DOHH2 (cell line): ENCODE data around the gene ANGPTL7.

Experiments
- H3F3A ChIP-seq: fragments of 200-600 bp; sonication (generic), shearing (Covaris generic); 2 replicates; pipeline ENCODE4 v1.6.0; 2016; ENCODE audit warnings: antibody characterized with exemption, mild to moderate bottlenecking; ENCODE audit not compliant: control insufficient read depth, insufficient read depth
- H3K27ac ChIP-seq: fragments of 200-600 bp; sonication (generic); 2 replicates; pipeline ENCODE4 v1.5.1; 2014; ENCODE audit warnings: low read depth, mild to moderate bottlenecking, low read length, moderate library complexity
- H3K27me3 ChIP-seq: fragments of 200-600 bp; sonication (generic); 2 replicates; pipeline ENCODE4 v1.6.1; 2014; ENCODE audit warnings: mild to moderate bottlenecking, low read length, mixed read lengths; ENCODE audit not compliant: control insufficient read depth
- H3K36me3 ChIP-seq: fragments of 200-600 bp; sonication (generic); 2 replicates; pipeline ENCODE4 v1.6.1; 2014; ENCODE audit warnings: mild to moderate bottlenecking, low read length, moderate library complexity, mixed read lengths; ENCODE audit not compliant: control insufficient read depth
- H3K4me1 ChIP-seq: fragments of 200-600 bp; sonication (generic); 2 replicates; pipeline ENCODE4 v1.6.1; 2014; ENCODE audit warnings: mild to moderate bottlenecking, low read length, mixed read lengths; ENCODE audit not compliant: control insufficient read depth
- H3K4me2 ChIP-seq: fragments of 200-600 bp; sonication (generic); 2 replicates; pipeline ENCODE4 v1.6.0; 2014; ENCODE audit warnings: mild to moderate bottlenecking, low read length, moderate library complexity
- H3K4me3 ChIP-seq: fragments of 200-600 bp; sonication (generic); 2 replicates; pipeline ENCODE4 v1.5.1; 2014; ENCODE audit warnings: mild to moderate bottlenecking, low read length, mixed read lengths
- H3K79me2 ChIP-seq: fragments of 200-600 bp; sonication (generic); 2 replicates; pipeline ENCODE4 v1.6.1; 2014; ENCODE audit warnings: mild to moderate bottlenecking, low read length, mixed read lengths; ENCODE audit not compliant: control insufficient read depth
- H3K9me2 ChIP-seq: fragments of 200-600 bp; sonication (generic); replicated peaks from 2 replicates; pipeline ENCODE4 v1.6.1; 2014; ENCODE audit warnings: mild to moderate bottlenecking, low read length, mixed read lengths; ENCODE audit not compliant: control insufficient read depth
- H3K9me3 ChIP-seq: fragments of 200-600 bp; sonication (generic); 2 replicates; pipeline ENCODE4 v1.6.1; 2014; ENCODE audit warnings: antibody characterized with exemption, low read length, mixed read lengths; ENCODE audit not compliant: control insufficient read depth, insufficient read depth
- H4K20me1 ChIP-seq: fragments of 200-600 bp; sonication (generic); 2 replicates; pipeline ENCODE4 v1.6.0; 2014; ENCODE audit warnings: low read depth, mild to moderate bottlenecking, antibody characterized with exemption, low read length, moderate library complexity; ENCODE audit not compliant: control insufficient read depth, insufficient read depth
- EZH2phosphoT487 ChIP-seq: fragments of 200-600 bp; sonication (generic); IDR thresholded peaks from 2 replicates; pipeline ENCODE4 v1.6.1; 2017; ENCODE audit warnings: borderline replicate concordance, mild to moderate bottlenecking, antibody characterized with exemption, low read length, moderate library complexity, mixed read lengths
- TF ChIP-seq, protein P1 (sequence below): fragments of 200-600 bp; sonication (generic); IDR thresholded peaks from one replicate; pipeline ENCODE4 v1.5.1; 2014; ENCODE audit warnings: antibody characterized with exemption, mild to moderate bottlenecking, low read depth, low read length; ENCODE audit not compliant: poor library complexity, severe bottlenecking

Gene ANGPTL7

DNA sequence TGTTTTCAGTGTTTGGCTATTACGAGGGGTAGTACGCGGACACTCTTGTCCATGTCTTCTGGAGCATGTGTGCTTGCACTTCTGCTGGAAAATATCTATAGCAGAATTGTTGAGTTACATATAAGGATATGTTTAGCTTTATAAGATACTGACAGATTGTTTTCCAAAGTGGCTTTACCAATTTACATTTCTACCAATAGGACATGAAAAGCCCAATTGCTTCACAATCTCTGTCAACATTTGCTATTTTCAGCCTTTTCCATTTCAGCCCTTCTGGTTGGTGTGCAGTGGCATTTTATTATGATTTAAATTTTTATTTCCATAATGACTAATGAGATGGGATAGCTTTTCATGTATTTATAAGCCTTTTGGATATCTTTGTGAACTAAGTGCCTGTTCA, 6.3 kb upstream of the ANGPTL7 start:
- no peaks in the 10 kb centered on the region for H3K79me2 ChIP-seq
- no peak for TF ChIP-seq EZH2phosphoT487
- TF ChIP-seq, protein P1, sequence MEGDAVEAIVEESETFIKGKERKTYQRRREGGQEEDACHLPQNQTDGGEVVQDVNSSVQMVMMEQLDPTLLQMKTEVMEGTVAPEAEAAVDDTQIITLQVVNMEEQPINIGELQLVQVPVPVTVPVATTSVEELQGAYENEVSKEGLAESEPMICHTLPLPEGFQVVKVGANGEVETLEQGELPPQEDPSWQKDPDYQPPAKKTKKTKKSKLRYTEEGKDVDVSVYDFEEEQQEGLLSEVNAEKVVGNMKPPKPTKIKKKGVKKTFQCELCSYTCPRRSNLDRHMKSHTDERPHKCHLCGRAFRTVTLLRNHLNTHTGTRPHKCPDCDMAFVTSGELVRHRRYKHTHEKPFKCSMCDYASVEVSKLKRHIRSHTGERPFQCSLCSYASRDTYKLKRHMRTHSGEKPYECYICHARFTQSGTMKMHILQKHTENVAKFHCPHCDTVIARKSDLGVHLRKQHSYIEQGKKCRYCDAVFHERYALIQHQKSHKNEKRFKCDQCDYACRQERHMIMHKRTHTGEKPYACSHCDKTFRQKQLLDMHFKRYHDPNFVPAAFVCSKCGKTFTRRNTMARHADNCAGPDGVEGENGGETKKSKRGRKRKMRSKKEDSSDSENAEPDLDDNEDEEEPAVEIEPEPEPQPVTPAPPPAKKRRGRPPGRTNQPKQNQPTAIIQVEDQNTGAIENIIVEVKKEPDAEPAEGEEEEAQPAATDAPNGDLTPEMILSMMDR: no peak
- no peak overlapping the region for H3K27ac ChIP-seq
- no peak overlapping the region for H3K4me3 ChIP-seq
- H4K20me1 ChIP-seq: no peaks in the 10 kb centered on the region; the same call in 1 of the 2 replicates
- H3K27me3 ChIP-seq: no peaks in the 10 kb centered on the region
- no peaks in the 10 kb centered on the region for H3K9me3 ChIP-seq
- no peak overlapping the region for H3K4me2 ChIP-seq
- H3K4me1 ChIP-seq: no peaks in the 10 kb centered on the region
- H3K9me2 ChIP-seq: no peaks in the 10 kb centered on the region
- no peaks in the 10 kb centered on the region for H3F3A ChIP-seq
- peaks cover 44% of the 10 kb centered on the region for H3K36me3 ChIP-seq

DNA sequence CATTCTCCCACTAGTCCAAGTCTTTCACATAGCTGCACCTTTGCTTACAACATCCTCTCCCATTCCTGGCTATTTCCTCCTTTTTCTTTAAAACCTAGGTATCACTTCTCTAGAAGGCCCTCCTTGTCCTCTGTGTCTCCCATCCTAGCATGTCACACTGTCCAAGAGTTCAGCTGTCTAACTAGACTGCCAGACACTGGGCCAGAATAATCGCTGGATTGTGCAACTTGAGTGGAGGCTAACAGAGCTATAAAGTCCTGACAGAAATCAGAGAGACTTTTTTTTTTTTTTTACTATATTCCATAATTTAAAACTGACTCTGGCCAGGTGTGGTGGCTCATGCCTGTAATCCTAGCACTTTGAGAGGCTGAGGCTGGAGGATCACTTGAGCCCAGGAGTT, 4.2 kb upstream of the ANGPTL7 start:
- Histone ChIP-seq H3K27me3 (no peaks in the 10 kb centered on the region), H3K4me1 (no peaks in the 10 kb centered on the region), H3K4me2 (no peak overlapping the region), H3K79me2 (no peaks in the 10 kb centered on the region), H3K4me3 (no peak overlapping the region), H3K9me3 (no peaks in the 10 kb centered on the region), H4K20me1 (no peaks in the 10 kb centered on the region), H3K36me3 (peaks cover 47% of the 10 kb centered on the region), H3F3A (no peaks in the 10 kb centered on the region), H3K27ac (no peak overlapping the region), H3K9me2 (no peaks in the 10 kb centered on the region)
- TF ChIP-seq, protein P1: no peak
- no peak for TF ChIP-seq EZH2phosphoT487

DNA sequence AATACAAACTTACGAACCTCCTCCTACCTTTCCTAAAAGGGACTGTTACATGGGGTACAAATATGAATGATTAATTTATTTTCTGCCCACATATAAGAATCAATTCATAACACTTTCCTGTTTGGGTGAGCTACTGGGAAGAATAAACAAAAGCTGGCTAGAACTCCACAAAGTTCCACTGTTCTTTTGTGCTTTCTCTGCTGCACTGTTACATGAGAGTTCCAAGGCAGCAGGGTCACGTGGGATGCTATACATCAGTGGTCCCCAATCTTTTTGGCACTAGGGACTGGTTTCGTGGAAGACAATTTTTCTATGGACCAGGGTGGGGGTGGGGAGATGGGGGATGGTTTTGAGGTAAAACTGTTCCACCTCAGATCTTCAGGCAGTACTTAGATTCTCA, 2.2 kb upstream of the ANGPTL7 start:
- Histone ChIP-seq H3F3A (no peaks in the 10 kb centered on the region), H3K27me3 (no peaks in the 10 kb centered on the region), H3K4me1 (no peaks in the 10 kb centered on the region), H3K36me3 (peaks cover 59% of the 10 kb centered on the region), H3K4me2 (no peak overlapping the region), H3K27ac (no peak overlapping the region), H3K9me2 (no peaks in the 10 kb centered on the region), H4K20me1 (no peaks in the 10 kb centered on the region), H3K4me3 (no peak overlapping the region), H3K9me3 (no peaks in the 10 kb centered on the region), H3K79me2 (no peaks in the 10 kb centered on the region)
- no peak for TF ChIP-seq EZH2phosphoT487

DNA sequence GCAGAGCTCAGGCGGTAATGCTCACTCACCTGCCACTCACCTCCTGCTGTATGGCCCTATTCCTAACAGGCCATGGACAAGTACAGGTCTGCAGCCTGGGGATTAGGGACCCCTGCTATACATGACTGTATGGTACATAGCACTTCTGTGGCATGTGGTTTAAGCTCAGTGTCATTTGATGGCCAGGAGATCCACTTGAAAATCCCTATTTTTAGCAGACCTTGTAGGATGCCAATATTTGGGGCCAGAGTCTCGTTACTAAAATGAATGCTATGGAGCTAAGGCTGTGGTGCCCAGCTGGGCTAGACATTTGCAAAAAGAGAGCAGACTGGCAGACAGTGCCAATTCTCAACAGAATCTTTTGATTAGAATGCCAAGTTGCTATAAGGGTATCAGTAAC, 1.7 kb upstream of the ANGPTL7 start:
- TF ChIP-seq, protein P1: no peak
- no peak for TF ChIP-seq EZH2phosphoT487
- Histone ChIP-seq H3K9me2 (no peaks in the 10 kb centered on the region), H3K4me1 (no peaks in the 10 kb centered on the region), H3K27me3 (no peaks in the 10 kb centered on the region), H3F3A (no peaks in the 10 kb centered on the region), H3K4me2 (no peak overlapping the region), H3K79me2 (no peaks in the 10 kb centered on the region), H3K9me3 (no peaks in the 10 kb centered on the region), H3K4me3 (no peak overlapping the region), H3K36me3 (peaks cover 59% of the 10 kb centered on the region), H4K20me1 (no peaks in the 10 kb centered on the region), H3K27ac (no peak overlapping the region)
